Measurements from ENCODE around the gene RNF144B. TPM values are rescaled to one million over a fixed set of nuclear protein-coding genes. Genes with fewer than 3 reads are reported as not detected.

Gene RNF144B
- total and polyA plus RNA-seq, 10 of the 15 experiments (the other 5 are each of a cell fraction or from before 2014, with no cell fraction given): 0.03 to 0.18 (median 0.14) TPM

DNA sequence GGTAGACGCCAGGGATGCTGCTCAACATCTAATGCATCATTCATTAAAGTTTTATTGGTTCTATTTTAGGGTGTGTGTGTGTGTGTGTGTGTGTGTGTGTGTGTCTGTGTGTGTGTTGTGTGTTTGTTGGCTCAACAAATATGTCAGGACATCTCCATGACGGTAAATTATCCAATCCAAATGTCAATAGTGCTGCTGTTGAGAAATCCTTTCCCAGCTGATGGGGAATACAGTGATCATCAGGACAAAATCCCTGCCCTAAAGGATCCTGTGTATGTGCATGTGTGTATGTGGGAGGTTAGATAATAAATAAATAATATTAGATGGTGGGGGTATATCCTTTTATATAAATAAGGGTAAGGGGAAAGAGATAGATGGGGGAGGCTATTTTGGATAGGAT is 59.6 kb downstream of the RNF144B start (continued):
- TF ChIP-seq ZBTB4 (CRISPR knock-in tag; IDR thresholded peaks at IDR 0.05): no peak

DNA sequence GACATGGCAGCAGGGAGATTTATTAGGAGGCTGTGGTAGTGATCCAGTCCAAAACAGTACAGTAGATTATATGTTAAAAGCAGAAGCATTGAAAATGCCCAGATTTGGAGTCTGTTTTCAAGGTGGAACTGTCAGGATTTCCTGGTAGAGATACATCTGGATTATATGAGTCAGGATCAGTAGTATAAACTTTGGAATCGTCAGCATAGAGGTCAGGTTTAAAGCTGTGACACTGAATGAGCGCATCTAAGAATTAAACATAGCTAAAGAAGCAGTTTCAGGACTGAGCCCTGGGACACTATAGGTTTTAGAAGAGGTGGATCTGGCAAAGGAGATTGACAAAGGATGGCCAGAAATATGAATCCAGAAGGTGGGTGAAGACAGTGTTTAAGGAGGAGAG is 60.4 kb downstream of the RNF144B start:
- in situ Hi-C loops (cut with MboI): no loop called here
- POLR2A ChIA-PET: no interaction called here
- FAIRE-seq: no peak
- no peak for DNase-seq (ENCODE audit: low read depth, low spot score)
- no peaks in the 10 kb centered on the region for H4K20me1 ChIP-seq (ENCODE audit: control insufficient read depth, insufficient read depth)
- no peaks in the 10 kb centered on the region for H3K4me1 ChIP-seq (ENCODE audit: control insufficient read depth, insufficient read depth, low read length)
- no peak overlapping the region for H3K9ac ChIP-seq (ENCODE audit: control insufficient read depth, insufficient read depth, low read length)
- intact Hi-C loops (cut with micrococcal nuclease; ENCODE audit: unreplicated experiment): no loop called here
- RAD21 ChIA-PET (ENCODE audit: unreplicated experiment): no interaction called here
- no TSS peak for BruUV-seq (replicated peaks)
- SMC1A ChIA-PET (ENCODE audit: uncharacterized antibody, unreplicated experiment): no interaction called here
- H3K27ac ChIP-seq (ENCODE audit: control insufficient read depth, insufficient read depth): no peak overlapping the region
- no peak for ATAC-seq
- H2AFZ ChIP-seq (ENCODE audit: control insufficient read depth, low read depth, low read length): no peak overlapping the region
- no peaks in the 10 kb centered on the region for H3K79me2 ChIP-seq (ENCODE audit: control insufficient read depth, insufficient read depth, low read length)
- H3K27me3 ChIP-seq (replicated peaks in 1 of 2; ENCODE audit: control insufficient read depth in 2 of 2, insufficient read depth in 2 of 2, low read length in 1 of 2): peaks cover 0 to 6% of the 10 kb centered on the region in 2 experiments; a peak in 1 of 4 replicates
- WGBS (ENCODE audit: insufficient coverage, insufficient replicate concordance, low lambda C conversion rate, missing lambda C conversion rate): 18% methylated on average over 2 of the region's 2 CpGs
- CTCF ChIA-PET: interaction anchor here (0.5 kb wide), 1 partner anchor 116 kb away, joined by 3 read pairs; no protein-coding TSS in a partner anchor
- H3K4me2 ChIP-seq (ENCODE audit: control insufficient read depth, insufficient read depth): no peak overlapping the region
- H3K9me3 ChIP-seq (replicated peaks; ENCODE audit: control insufficient read depth, insufficient read depth, low read length): no peaks in the 10 kb centered on the region
- no peaks in the 10 kb centered on the region for H3K36me3 ChIP-seq (ENCODE audit: control insufficient read depth in 2 of 2, insufficient read depth in 2 of 2, low read length in 1 of 2)
- no peak overlapping the region for H3K4me3 ChIP-seq
- TF ChIP-seq CBX3 (IDR thresholded peaks at IDR 0.05; ENCODE audit: borderline replicate concordance, low read depth) (no peak), BMI1 (IDR thresholded peaks at IDR 0.05; ENCODE audit: borderline replicate concordance) (no peak), CREM (IDR thresholded peaks at IDR 0.05; ENCODE audit: low read depth) (no peak), HDAC6 (IDR thresholded peaks at IDR 0.05; ENCODE audit: unreplicated experiment) (no peak), SMAD1 (IDR thresholded peaks at IDR 0.05; ENCODE audit: low read depth, partially characterized antibody) (no peak), TCF12 (IDR thresholded peaks at IDR 0.05; ENCODE audit: low read depth, low read length) (no peak), ZNF24 (IDR thresholded peaks at IDR 0.05) (no peak), NRF1 (conservative IDR thresholded peaks at IDR 0.05; ENCODE audit: low read depth, low read length) (no peak)
- TF ChIP-seq, protein P1, sequence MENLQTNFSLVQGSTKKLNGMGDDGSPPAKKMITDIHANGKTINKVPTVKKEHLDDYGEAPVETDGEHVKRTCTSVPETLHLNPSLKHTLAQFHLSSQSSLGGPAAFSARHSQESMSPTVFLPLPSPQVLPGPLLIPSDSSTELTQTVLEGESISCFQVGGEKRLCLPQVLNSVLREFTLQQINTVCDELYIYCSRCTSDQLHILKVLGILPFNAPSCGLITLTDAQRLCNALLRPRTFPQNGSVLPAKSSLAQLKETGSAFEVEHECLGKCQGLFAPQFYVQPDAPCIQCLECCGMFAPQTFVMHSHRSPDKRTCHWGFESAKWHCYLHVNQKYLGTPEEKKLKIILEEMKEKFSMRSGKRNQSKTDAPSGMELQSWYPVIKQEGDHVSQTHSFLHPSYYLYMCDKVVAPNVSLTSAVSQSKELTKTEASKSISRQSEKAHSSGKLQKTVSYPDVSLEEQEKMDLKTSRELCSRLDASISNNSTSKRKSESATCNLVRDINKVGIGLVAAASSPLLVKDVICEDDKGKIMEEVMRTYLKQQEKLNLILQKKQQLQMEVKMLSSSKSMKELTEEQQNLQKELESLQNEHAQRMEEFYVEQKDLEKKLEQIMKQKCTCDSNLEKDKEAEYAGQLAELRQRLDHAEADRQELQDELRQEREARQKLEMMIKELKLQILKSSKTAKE (IDR thresholded peaks at IDR 0.05; ENCODE audit: low read depth, poor library complexity, severe bottlenecking): no peak
